CD4-positive, alpha-beta T cell treated with Interleukin-15 for 1 hour (primary cell): ENCODE measurements around the gene GSTP1.
A peak's percentile ranks its signal among the peaks of the same experiment; 100 is the strongest.
"Not testable (repeated sequence)": the region's sequence is repeated elsewhere in the genome, so short reads cannot be mapped to it uniquely, and the experiment has no call there.

ENCODE experiments used
- DNase-seq: peaks from one replicate; pipeline ENCODE4 v3.0.0-alpha.2; 2020

Gene GSTP1

GRCh38 chr11:67599149-67599548 lies 15.5 kb downstream of the GSTP1 start:
- no peak for DNase-seq

DNA sequence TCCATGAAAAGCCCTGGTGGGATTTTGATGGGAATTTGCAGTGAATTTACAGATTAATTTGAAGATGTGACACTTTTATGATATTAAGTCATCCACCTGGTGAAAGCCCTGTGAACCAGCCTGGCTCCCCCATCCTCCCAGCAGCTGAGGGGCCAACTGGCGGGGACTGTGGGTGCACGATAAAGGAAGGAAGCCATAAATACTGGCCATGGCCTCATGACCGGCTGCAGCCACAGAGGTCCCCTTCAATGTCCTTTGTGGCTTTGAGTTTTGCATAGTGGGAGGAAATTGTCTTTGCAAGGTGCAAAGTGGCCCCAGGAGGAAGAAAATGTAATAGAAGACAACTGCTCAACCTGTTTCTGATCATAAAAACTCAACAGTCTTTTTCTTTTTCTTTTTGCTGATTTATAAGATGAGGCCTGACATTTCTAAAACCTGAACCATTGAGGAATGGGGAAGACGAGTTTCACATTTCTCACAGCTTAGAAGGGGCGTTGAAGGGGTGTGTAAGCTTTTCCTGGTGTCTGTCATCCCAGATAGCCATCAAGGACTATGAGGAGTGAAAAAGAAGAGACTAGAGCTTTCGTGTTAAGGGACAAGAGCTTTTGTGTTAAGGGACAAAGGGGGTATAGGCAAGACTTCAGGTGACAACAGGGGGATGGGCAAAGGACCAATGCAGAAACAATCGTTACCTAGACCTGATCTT lies 16.9 kb downstream of the GSTP1 start:
- no peak for DNase-seq

DNA sequence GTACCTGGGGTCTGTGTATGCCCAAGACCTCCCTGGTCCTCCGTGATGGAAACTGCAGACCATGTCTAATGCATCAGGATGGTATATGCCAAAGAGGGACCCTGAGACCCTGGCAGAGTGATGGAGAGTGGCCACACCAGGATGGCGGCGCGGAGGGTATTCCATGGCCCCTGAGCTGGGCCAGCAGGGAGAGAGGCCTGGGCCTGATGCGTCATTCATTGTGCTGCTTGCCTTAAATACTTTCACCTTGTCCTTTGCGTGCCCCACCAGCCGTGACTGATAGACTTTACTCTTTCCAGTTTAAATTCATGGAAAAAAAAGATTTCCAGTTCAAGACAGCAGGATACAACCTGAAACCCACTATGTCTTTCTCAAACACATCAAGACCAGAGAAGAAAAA lies 17.5 kb downstream of the GSTP1 start:
- no peak for DNase-seq

- DNase-seq: not testable (repeated sequence)
Measured at GRCh38 chr11:67604119-67604518, 20.5 kb downstream of the GSTP1 start.

DNA sequence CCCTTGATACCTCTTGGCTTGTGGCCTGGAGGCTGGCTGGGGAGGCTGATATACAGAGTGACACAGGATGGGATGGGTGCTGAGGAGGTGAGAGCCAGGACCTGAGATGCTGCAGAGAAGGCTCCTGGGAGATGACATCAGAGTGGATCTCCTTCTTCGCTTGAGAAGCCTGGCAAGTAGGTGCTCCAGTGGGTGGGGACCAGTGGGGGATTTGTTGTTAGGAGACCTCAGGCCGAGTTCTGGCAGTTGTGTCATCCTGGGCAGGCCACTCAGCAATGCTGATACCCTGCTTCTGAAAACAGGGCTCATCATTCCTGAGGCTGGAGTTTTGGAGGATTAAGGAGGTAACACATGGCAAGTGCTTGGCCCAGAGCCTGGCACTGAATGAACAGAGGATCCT lies 21.2 kb downstream of the GSTP1 start:
- no peak for DNase-seq

DNA sequence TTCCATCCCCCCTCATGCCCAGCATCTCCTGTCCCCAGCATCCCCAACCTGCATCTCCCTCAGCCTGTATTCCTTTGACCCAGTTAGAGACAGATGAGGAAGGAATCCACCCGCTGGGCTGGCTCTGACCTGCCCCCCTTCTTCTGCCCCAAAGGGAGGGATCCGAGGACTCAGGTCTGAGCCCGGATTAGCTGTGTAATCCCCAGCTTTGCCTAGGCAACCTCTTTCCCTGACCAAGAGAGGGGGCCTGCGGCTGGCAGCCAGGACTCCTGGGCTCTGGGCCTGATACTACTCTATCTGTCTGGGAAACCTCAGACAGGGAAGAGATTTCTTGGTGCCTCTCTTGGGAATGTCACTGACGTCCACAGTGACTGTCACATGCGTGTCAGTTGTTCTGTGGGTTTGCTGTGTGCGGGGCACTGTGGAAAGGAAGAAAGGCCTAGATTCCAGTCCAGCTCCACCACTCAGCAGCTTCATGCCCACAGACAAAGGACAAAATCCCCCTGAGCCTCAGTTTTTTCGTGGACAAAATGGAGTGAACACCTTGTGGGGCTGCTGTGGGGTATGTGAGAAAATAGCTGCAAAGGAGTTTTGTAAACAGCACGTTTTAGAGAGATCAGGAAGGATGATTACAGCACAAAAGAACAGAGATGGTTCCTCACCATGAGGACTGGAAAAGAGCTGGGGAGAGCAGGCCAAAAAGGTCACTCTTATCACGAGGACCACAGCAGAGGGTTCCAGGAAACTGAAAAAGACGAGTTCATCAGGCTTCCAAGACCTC lies 21.8 kb downstream of the GSTP1 start:
- no peak for DNase-seq

DNA sequence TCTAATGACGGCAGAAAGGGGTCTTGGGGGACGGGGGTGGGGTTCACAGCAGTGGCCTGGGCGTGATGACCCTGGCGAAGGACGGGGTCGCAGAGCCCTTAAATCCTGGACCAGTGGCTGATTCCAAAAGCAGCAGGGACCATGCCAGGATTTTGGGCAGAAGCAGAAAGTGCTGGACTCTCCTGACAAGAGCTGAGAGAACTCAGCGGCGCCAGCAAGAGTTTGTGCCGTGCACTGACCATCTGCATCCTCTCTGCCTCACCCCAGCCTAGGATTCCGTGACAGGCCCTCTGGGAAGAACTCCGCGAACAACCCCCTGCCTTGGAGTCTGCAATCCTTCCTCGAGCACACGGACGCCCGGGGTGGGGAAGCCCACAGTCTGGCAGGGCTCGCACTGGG lies 22.5 kb downstream of the GSTP1 start:
- DNase-seq: no peak

- DNase-seq: peak; percentile 95
Measured at GRCh38 chr11:67606492-67607295, 23.1 kb downstream of the GSTP1 start, which contains the start of gene NDUFV1. Gene NDUFV1 (plus strand): TSS chr11:67606936. CDS start chr11:67607005, 69 bp downstream.

DNA sequence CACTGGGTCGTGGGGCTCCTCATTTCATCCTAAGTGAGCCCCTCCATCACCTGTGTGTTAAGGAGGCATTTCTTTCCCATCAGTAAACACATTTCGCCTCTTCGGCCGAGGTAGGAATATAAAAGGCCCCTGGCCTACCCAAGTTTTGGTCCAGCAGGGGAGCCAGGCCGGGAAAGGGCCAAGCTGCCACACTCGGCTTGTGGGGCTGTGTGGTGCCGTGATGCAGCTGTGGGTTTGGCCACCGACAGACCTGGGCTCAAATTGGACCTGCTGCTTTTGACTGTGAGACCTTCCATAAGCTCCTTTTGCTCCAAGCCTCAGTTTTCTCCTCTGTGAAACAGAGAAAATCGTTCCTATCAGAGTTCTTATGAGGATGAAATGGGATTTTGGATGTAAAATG lies 23.9 kb downstream of the GSTP1 start:
- no peak for DNase-seq

DNA sequence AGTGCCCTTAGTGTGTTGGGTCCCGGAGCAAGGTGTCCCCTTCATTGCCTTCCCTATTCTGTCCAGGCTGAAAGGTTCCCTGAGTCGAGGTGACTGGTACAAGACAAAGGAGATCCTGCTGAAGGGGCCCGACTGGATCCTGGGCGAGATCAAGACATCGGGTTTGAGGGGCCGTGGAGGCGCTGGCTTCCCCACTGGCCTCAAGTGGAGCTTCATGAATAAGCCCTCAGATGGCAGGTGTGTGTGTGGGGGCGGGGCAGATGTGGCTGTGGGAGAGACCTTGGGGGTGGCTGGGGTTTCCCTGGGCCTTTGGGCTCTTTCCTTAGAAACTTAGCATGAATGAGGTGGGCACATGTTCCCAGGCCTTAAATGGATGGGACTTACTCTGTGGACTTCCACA lies 24.9 kb downstream of the GSTP1 start:
- DNase-seq: no peak

DNA sequence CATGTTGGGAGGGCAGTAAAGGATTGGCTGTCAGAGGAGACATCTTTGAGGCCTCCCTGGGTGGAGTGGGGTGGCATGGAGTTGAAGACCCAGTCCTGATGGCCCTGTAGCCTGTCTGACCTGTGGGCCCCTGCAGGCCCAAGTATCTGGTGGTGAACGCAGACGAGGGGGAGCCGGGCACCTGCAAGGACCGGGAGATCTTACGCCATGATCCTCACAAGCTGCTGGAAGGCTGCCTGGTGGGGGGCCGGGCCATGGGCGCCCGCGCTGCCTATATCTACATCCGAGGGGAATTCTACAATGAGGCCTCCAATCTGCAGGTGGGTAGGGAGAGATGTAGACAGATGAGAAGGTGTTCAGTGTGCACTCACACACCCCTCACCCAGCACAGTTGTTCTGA lies 25.7 kb downstream of the GSTP1 start:
- DNase-seq: no peak

DNA sequence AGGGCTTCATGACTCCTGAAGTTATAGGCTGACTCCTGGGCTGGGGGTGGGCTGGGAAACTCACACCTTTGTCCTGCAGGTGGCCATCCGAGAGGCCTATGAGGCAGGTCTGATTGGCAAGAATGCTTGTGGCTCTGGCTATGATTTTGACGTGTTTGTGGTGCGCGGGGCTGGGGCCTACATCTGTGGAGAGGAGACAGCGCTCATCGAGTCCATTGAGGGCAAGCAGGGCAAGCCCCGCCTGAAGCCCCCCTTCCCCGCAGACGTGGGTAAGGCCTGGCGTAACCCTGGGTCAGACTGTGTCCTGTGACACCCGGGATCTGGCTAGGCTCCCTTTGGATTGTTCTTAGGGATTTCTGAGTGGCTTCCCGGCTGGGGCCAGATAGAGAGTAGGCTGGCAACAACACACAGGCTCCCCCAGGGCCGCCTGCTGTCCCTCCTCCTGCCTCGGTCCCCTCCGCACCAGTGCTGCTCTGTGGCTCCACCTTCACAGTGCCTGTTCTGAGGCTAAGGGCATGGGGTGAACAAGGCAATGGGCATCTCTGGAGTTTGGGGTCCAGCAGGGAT lies 26.8 kb downstream of the GSTP1 start:
- no peak for DNase-seq

- DNase-seq: no peak
Measured at GRCh38 chr11:67611165-67611564, 27.6 kb downstream of the GSTP1 start.

DNA sequence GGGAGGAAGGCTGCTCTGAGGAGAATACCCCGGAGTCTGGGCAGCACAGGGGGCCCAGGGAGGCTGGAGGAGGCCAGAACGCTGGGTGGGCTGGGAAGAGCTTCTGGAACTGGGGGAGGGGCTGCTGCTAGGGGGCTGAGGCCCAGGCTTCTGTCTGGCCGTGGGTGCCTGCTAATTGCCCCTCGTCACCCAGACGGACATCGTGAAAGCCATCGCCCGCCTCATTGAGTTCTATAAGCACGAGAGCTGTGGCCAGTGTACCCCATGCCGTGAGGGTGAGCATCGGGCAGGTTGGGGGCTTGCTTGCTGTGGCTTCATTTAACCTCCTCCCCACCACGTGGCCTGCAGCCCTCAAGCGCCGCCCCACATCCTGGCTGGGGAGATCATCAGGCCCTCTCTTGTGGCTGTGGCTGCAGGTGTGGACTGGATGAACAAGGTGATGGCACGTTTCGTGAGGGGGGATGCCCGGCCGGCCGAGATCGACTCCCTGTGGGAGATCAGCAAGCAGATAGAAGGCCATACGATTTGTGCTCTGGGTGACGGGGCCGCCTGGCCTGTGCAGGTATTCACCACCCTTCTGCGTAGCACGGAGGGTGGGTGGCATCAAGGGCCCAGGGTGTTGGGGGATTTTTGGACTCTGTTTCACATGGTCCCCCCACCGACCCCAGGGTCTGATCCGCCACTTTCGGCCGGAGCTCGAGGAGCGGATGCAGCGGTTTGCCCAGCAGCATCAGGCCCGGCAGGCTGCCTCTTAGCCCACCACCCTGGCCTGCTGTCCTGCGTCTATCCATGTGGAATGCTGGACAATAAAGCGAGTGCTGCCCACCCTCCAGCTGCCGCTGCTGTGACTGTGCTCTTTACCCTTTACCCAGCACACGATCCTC lies 28.3 kb downstream of the GSTP1 start:
- DNase-seq: no peak

DNA sequence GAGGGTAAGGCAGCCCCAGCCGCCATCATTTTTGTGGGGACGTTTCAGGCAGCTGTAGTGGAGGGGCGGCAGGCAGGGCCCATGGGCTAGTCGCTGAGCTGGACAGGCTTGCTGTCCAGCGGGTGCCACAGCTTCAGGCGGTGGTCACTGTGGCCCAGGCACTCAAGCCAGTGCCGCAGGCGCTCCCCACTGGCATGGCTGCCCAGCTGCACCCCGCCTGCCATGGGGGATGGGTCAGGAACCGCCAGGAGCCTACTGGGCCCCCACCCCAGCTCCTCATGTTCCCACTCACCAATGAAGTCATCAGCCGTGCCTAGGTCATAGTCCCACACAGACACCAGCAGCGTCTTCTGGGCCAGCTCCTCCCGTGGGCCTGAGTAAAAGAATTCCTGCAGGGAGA lies 29.1 kb downstream of the GSTP1 start:
- no peak for DNase-seq

DNA sequence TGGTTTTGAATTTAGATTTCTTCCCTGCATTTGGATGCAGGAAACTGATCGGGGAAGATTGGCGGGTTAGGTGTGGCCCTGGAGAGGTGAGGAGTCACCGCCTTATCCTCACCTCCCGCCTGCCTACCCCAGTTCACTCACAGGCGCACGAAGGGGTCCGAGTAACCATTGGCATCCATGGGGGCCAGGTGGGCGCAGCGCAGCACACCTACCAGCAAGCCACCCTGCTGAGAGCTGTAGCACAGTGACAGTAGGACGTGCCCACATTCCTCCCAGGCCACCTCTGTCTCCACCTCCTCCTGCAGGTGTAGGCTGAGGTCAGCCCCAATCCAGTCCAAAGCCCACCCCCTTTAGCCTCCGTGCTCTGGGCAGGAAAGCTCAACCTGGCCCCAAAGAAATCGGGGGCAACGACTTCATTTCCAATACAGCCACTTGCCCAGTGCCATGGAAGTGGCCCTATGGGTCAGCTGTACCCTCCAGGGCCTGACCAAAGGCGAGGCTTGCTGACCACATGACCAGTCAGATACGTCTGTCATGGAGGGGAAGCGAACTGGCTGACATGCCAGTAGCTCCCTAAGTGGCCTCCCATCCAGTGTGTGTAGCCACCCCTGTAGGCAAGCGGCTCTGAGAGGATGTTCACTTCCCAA lies 29.8 kb downstream of the GSTP1 start:
- no peak for DNase-seq

DNA sequence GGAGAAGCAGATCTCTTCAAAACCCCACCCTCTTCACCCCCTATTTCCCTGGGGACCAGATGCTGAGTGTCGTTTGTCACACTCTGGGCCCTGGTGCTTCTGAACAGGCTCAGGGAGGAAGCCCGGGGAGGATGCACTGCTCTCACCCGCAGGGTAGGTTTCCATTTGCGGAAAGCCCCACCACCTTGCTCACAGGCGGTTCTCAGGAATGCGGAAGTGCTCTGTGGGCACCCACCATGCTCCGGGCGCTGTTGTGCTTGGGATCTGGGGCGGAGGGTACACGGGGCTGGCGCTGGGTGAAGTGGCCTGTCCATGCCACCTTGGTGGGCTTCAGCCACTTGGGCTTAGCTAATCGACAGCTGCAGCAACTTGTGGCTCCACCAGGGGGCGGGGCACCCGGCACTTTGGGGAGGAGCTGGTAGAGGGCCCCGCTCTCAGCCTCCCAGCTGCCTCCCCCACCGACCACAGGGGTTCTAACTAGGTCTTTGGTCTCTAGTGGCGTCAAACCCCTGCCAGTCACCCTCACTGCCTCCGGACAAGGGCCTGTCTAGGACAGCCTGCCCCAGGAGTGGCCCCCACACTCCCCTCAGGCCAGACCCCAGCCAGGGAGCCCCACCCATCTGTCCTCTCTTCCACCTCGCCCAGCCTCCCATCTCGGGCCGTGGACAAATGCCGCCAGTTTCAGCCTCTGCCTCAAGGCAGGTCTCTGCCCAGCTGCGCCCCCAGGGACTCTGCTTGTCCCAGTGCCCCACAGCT lies 30.5 kb downstream of the GSTP1 start:
- peak; percentile 93 for DNase-seq

- peak; percentile 57 for DNase-seq
Measured at GRCh38 chr11:67614730-67615714, 31.4 kb downstream of the GSTP1 start.

DNA sequence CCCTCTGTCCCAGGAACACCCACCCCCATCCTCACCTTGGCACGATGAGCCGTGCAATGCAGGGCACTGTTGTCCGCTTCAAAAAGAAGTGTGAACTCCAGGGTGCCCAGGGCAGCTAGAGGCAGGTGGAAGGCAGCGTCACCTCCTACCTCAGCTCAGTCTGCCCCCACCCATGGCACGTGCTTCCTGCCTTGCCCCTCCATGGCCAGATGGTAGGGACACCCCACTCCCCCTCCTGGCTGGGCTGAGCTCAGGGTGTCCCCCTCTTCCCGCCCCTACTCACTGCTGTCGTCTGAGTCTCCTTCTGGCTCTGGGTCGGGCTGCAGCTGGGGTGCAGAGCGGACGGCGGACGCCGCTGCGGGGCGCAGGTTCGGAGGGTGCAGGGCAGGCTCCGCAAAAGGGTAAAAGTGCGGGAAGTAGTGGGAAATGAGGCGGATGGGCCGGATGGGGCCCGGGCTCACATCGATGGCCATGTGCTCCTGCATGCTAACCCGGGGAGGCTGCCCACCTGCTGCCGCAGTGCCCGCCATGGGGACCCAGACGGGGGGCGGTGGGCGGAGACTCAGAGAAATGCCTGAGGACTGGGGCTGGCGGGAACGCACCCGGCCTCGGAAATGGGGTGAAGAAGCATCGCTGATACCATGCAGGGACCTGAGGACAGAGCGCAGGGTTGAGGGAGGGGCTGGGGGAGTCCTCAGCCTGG lies 32.3 kb downstream of the GSTP1 start:
- peak; percentile 36 for DNase-seq
